GM18909 (cell line): Measurements from ENCODE around the gene ZBTB47.
A peak's percentile ranks its signal among the peaks of the same experiment; 100 is the strongest.

Experiments
- ATAC-seq: cut with Tn5 transposase; IDR thresholded peaks from one replicate; pipeline ENCODE4 v1.9.1; 2021; ENCODE audit warnings: mild to moderate bottlenecking; ENCODE audit not compliant: unreplicated experiment, poor library complexity

Gene ZBTB47

DNA sequence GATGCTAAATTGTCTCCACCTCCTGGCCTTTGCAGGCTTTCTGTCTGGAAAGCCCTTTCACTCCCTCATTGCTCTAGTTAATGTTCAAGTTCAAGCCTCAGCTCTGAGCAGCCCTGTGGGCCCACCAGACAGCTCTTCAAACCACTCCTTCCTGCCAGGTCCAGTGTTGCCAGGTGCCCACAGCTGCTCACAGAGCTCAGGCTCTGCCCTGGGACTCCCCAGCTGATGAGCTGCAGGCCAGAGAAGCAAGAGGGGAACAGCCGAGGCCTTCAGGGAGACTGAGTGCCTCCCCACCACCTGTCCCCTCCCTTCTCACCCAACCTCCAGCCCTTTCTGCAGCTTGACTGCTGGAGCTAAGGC is 1.3 kb upstream of the ZBTB47 start:
- peak; percentile 25 for ATAC-seq

DNA sequence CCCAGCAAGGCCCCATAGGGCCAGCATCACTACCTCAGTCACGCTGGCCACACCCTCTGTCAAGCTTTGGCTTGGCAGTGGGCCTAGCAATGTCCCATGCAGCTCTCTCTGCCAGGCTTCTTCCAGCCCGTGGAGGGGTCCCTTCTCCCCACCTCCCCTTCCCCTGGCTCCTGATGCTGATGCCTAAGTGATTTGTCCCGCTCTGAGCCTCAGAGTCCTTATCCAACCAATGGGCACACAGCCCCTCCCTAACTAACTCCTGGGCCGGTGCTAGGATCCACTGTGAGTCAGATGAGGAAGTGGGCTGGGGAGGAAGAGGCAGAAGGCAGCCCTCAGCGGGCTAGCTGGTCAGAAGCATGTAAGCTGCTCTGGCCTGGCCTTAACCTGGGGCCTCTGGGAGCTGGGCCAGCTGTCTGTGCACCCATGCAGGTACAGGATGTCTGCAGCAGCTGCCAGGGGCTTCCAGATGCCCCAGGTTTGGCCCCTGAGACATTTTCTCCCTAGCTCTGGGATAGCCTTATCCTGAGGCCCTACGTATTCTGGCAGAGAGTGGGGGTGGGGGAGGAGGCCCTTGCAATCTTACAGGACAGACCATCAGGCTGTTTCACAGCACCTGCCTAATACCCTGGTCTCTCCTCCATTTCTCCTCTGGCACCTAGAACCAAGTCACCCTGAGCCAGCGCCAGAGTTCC is 740 bp upstream of the ZBTB47 start:
- peak; percentile 68 for ATAC-seq

DNA sequence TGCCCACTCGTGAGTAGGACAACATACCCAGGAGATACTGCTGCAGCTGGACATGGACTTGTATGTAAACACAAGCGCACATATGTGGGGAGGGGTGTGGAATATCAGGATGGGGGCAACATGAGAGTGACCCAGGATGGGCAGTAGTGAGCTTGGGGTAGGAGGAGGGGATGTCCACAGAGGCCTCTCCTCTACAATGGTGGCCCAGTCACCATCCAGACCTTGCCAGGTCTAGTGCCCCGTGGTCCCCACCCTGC is 266 bp upstream of the ZBTB47 start:
- ATAC-seq: no peak

DNA sequence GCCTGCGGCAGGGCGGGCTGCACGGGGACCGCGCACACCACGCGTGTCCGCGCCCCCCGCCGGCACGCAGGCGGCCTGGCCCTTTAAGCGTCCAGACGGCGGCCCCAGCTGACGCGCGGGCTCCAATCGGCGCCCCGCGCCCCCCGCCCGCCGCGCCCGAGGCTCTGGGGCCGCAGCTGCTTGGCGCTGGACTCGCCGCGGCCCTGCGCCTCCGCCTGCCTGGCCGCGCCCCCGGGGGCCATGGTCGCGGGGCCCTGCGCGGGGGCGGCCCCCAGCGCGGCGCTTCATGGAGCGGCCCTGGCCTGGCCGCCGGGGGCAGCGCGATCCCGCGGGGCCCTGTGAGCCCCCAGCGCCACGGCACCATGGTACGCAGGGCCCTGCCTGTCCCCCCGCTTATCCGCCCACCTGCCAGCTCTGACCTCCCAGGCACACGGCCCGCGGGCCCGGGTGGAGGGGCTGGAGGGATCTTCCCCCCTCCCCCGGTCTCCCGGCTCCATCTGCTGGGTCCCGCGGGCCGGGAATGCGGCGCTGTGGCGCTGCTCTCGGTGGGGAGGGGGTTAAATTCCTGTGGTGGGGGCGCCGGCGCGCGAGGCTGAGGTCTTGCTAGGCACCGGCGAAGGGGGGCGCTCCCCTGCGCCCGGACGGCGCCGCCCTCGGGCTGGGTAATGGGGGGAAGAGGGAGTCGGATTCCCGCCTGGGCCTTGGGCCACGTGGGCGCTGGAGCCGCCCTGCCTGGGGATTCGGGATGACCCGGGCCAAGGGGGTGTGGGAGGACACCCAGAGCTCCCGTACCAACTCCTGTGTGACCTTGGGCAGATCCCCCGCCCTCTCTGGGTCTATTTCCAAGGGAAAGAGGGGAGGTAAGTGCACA is 1.1 kb downstream of the ZBTB47 start:
- ATAC-seq: no peak

DNA sequence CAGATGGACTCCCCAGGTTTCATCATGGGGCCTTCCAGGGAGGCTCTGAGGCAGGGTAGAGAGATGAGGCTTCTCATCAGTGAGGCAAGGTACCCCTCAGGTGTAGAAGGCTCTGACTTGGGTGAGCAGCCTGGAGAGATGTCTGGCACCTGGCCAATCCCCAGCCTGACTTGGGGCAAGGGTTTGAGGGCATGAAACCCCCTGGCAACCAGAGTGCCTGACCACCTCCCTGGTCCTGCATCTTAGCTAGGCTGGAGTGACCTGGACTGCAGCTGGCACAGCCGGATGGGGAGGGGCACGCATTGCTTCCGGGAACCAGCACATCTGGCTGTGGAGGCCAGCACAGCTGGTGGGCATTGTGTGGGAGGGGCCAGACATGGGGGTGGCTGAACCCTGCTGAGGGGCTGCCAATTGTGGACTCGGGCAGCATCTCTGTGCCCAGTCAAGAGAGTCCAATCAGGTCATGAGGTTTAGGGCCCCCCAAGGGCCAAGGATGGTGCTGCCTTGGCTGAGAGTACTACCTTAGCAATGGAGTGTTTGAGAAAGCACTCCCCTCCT is 1.9 kb downstream of the ZBTB47 start:
- no peak for ATAC-seq

DNA sequence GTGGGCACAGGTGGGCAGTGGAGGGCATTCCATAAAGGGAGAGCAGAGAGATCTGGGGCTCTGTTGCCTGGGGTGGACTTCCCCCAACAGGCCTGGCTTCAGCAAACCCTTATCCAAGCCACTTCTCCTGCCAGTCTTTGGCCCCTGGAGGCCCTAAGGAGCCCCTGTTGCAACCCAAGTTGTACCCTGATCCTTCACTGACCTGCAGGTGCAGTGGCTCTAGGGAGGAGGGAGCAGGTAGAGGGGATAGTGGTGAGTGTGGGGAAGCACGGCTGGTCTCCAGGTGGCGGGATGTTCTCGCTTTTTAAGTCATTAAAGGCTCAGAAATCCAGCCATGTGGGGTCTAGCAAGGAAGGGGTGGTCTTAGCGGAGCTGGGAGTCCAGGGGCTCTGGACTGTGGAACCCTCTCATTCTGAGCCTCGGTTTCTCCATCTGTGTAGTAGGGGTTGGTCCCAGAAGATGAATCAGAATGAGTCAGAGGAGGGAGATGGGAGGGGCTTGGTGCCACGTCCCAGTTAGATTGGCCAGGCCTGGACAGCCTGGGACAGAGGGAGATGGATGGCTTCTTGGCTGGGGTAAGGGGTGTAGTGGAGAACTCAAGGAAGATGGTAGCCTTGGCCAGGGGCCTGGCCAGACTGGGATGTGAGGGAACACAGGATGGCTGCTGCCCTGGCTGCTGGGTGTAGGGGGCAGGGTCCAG is 2.6 kb downstream of the ZBTB47 start:
- ATAC-seq: no peak

DNA sequence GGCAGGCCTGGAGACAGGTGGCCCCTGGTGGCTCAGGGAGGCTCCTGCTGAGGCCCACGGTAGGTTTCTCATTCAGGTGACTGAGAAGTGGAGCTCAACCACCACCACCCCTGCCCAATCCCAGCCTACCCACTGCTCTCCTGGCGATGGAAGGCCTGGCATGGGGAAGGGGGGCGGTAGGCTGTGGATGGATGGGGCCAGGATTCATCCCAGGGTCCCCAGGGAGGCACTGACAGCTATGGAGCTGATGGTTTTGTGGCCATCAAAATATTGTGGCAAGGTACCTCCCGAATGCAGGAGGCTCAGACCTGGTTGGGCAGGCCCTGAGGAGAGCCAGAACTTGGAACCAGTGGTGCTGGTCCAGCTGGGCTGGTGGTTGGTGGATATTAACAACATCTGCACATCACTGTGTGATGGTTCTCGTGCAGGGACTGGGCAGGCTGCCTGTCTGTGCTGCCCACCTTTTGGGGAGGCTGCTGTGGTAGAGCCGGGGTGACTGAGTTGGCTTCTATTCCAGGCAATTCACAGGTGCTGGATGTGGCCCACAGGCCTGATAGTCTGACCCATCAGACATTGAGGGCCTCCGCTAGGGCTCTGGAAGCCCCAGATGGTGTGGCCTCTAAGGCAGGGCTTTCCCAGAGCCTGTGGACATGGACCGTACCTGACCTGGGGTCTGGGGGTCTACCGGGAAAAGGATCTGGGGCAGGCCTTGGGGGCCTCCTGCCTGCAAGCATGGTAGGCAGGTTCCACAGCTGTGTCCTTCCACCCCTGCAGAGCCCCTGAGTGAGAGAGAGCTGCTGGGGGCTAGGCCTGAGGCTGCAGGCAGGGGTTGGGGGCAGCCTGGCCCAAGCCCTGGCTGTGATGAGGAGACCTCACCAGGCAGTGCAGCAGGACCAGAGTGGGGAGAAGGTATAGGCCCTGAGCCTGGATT is 3.4 kb downstream of the ZBTB47 start:
- ATAC-seq: no peak

DNA sequence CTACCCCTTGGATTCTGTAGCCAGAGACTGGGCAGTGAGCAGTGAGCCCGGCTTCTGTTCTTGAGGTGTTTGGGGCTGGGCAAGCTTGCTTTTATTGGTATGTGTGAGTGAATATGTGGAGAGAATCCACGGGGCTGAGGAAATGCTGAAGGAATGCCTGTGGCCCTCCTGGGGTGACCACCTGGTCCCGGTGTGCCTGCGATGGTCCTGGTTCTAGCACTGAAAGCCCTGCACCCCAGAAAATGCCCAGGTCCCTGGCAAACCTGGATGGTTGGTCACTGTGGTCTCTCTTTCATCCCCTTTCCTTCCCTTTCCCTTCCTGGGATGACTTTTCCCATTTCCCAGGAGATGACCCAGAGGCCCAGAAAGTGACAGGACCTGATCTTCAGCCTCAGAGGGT is 4.2 kb downstream of the ZBTB47 start:
- ATAC-seq: no peak

DNA sequence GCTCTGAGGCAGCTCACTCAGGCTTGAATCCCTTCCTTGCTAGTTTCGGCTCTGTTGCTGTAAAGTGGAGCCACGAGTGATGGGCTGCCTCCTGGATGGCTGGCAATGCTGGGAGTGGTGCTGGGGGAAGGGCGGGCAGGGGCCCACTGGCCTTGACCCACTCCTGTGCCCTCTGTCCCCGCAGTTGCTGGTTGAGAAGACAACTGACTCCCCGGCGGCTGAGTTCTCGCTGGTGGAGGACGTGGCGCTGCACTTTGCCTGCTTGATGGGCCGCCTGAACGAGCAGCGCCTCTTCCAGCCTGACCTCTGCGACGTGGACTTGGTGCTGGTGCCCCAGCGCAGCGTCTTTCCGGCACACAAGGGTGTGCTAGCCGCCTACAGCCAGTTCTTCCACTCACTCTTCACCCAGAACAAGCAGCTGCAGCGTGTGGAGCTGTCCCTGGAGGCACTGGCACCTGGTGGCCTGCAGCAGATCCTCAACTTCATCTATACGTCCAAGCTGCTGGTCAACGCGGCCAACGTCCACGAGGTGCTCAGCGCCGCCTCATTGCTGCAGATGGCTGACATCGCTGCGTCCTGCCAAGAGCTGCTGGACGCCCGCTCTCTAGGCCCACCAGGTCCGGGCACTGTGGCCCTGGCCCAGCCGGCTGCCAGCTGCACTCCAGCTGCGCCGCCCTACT is 4.7 kb downstream of the ZBTB47 start:
- no peak for ATAC-seq

DNA sequence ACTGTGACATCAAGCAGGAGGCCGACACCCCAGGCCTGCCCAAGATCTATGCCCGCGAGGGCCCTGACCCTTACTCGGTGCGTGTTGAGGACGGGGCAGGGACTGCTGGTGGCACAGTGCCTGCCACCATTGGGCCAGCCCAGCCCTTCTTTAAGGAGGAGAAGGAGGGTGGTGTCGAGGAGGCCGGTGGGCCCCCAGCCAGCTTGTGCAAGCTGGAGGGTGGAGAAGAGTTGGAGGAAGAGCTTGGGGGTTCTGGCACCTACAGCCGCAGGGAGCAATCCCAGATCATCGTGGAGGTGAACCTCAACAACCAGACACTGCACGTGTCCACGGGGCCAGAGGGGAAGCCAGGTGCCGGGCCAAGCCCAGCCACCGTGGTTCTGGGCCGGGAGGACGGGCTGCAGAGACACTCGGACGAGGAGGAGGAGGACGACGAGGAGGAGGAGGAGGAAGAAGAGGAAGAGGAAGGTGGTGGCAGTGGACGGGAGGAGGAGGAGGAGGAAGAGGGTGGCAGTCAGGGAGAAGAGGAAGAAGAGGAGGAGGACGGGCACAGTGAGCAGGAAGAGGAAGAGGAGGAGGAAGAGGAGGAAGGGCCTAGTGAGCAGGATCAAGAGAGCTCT is 5.4 kb downstream of the ZBTB47 start:
- no peak for ATAC-seq

DNA sequence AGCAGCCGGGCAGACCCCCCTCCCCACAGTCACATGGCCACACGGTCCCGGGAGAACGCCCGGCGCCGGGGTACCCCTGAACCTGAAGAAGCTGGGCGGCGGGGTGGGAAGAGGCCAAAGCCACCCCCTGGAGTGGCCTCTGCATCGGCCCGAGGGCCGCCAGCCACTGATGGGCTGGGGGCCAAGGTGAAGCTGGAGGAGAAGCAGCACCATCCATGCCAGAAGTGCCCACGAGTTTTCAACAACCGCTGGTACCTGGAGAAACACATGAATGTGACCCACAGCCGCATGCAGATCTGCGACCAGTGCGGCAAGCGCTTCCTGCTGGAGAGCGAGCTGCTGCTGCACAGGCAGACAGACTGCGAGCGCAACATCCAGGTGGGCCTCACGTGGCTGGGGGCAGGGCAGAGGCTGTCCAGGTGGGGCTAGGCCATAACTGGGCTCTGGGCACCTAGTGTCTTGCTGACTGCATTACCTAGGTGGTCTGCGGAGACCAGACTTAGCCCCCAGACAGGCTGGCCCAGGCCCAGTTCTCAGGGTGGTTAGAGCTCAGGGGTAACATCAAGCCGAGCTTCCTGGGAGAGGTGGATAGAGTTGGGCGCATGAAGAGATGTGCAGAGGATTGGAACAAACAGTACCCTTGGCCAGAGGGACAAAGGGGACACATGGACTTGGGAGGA is 6.1 kb downstream of the ZBTB47 start:
- ATAC-seq: no peak

DNA sequence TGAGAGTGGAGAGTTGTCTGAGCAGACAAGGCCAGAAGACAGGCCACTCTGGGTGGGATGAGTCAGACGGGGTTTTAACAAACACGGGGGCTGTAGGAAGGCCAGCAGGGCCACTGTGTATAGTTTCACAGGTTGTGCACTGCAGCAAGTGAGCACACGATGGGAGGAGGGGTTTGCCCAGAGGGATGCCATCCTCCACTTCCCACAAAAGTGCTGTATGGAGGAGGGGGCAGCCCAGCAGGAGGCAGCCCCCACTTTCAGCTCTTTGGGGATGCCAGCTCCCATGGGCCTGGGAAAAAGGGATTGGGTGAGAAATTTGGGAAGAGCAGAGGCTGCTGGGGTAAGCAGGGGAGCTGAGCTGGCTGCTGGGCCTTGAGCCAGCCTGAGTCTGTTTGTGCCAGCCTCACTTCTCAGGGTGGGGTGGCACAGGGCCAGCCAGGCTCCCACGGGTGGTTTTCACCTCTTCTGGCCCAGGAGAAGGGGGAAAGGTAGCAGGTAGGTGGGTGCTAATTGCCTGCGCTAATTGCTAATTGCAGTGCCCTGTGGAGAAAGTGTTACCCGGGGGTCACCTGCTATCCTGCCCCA is 6.7 kb downstream of the ZBTB47 start:
- ATAC-seq: no peak

DNA sequence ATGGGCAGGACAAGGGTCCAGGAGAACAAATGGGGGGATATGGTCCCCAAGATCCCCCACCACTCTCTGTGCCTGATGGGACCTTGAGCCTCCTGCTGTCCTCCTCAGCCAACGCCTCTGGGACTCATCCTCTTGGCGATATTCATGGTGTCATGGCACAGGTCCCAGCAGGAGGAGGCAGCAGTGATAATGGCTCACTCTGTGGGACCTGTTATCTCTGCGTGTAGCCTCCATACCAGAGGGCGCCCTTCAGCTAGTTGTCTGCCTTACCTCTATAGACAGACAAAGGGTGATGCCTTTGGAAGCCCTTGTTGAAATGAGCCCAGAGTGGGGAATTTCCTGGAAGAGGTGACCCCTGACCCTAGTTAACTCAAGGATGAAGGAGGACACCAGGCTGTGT is 7.4 kb downstream of the ZBTB47 start:
- ATAC-seq: no peak

DNA sequence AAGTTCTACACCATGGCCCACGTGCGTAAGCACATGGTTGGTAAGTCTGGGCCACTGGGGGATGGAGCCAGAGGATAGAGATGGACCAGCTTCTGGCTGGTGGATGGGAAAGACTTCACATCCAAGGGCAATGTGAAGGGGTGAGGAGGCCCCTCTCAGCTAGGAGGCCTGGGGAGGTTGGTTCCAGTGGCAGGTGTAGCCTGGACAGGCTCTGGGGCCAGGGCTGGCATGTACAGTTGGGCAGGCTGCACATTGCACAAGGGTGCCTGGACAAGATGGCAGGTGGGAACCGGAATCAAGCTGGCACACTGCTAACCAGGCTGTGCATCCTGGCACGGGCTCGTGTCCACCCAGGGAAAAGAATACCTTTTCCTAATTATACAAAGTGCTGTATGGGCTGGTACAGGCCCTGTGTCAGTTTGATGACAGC is 8.1 kb downstream of the ZBTB47 start:
- no peak for ATAC-seq

DNA sequence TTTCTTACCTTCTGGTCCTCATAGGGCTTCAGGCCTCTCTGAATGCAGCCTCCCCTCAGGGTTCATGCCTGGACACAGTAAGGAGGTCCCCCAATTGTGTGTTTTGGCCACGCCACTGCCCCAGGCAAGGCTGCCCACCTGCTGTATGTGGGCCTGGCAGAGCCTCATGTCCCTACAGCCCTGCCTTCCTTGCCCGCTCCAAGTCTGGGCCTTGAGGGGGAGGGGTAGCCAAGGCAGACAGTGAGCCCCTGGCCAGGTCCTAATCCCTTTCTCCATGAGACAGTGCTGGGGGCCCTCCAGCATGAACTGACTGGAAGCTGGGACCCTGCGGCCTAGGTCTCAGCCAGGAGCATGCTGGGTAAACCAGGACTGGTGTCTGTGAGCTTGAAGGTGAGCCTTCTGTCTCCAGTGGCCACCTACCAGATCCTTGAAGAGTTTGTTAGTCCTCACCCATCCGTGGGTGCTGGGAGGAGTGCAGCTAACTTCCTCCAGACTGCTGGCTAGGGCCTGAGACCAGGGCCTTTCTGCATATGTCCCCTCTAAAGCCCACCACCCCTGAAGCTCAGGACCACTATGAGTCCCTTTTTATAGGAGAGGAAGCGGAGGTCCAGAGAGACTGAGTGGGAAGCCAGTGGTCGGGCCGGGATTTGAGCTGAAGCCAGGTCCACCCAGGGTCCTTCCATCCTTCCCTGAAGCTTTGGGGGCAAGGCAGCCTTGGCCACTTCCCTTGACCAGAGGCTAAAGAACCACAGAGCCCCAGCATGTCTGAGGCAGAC is 8.7 kb downstream of the ZBTB47 start:
- no peak for ATAC-seq

DNA sequence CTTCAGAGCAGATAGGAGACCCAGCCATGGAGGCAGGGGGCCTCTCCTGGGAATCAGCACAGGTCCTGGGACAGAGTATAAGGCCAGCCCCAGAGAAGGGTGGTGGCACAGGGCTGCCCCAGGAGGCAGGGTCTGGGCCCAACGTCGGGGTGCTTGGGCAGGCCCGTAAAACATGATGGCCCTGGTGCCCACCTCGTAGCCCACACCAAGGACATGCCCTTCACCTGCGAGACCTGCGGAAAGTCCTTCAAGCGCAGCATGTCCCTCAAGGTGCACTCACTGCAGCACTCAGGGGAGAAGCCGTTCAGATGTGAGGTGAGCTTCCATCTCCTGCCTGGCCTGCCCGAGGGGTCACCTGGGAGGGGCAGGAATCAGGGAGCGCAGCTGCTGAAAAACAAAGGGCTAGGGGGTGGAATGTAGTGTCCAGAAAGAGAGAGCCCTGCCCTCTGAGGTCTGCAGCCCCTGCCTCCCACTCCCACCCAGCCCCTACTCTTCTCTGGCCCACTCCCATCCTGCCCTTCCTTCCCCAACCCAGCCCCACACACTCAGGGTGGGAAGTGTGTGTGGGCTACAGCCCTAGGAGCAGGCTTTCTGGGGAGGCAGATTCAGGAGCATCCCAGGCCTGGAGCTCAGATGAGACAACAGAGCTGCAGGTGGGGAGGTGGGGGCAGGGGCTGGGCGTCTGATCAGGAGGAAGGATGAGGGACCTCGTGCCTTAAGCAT is 9.5 kb downstream of the ZBTB47 start:
- no peak for ATAC-seq
